GM12801 (cell line): ENCODE data around the gene YKT6.

Source experiments
- CTCF ChIP-seq: IDR thresholded peaks from one replicate; pipeline ENCODE4 v1.5.1; 2011; ENCODE audit warnings: control low read depth; ENCODE audit not compliant: insufficient read length; ENCODE audit errors: extremely low read depth

The YKT6 gene

GRCh38 chr7:44256459-44256858, 55.7 kb downstream of the YKT6 start:
- no peak for TF ChIP-seq CTCF

DNA sequence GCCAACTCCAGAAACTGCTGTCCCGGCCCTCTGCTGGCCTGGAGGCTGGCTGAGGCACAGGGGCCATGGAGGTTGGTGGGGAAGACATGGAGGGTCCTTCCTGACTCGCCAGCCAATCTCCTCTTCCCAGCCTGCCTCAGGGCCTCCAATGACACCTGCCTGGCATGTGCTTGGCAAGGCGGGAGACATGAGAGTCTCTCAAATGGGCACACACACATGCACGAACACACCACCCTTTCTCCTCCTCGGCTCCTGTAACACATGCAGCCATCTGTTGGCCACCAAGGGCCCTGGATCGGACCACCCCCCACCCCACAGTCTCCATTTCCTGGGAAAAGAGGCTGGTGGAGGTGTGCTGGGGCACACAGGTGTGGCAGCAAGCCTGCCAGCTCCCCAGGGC, 56.4 kb downstream of the YKT6 start:
- TF ChIP-seq CTCF: no peak

- TF ChIP-seq CTCF: no peak
Measured at GRCh38 chr7:44257618-44258422, 57.0 kb downstream of the YKT6 start.

GRCh38 chr7:44258423-44258760, 57.6 kb downstream of the YKT6 start:
- TF ChIP-seq CTCF: no peak

DNA sequence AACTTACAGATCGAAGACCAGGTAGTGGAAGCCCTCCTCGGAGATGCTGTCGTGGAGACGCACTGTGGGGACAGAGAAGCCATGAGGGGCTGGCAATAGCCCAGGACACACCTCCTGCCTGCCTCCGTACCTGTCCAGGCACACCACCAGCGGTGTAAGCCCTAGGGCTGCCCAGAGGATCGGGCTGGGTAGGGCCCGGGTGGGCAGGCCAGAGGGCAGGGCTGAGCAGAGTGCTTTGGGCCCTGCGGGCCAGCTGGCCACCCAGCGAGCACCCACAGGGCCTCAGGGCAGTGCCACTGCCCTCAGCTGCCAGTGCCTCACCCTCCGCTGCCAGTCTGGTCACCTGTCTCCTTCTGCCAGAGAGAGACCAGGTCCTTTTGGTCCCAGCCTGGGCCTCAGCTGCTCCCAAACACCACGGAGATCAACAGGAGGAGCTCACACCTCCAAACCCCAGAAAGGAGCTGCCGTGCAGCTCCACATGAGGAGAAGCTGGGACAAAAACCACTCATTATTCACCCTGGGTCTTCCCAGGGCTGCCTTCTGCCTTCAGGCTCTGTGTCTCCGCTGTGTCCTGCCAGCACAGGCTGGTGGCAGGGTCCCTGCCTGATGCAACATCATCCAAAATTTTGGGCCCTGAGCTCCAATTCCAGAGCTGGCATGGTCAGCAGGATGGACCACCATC, 58.2 kb downstream of the YKT6 start:
- no peak for TF ChIP-seq CTCF

GRCh38 chr7:44259547-44260457, 59.0 kb downstream of the YKT6 start:
- TF ChIP-seq CTCF: no peak

GRCh38 chr7:44261240-44261639, 60.5 kb downstream of the YKT6 start:
- TF ChIP-seq CTCF: no peak
